Activated CD8-positive, alpha-beta memory T cell treated with anti-CD3 and anti-CD28 coated beads, Interleukin-2, amount 50 U/mL, for 1 hour (primary cell): ENCODE measurements around the gene SNRNP70.
A peak's percentile ranks its signal among the peaks of the same experiment; 100 is the strongest.
"Not testable (repeated sequence)": the region's sequence is repeated elsewhere in the genome, so short reads cannot be mapped to it uniquely, and the experiment has no call there.

Experiments used
- DNase-seq: peaks from one replicate; pipeline ENCODE4 v3.0.0-alpha.2; 2020; ENCODE audit errors: extremely low read depth

Gene SNRNP70

GRCh38 chr19:49145573-49146407 lies 60.5 kb downstream of the SNRNP70 start:
- no peak for DNase-seq

GRCh38 chr19:49146408-49146770 lies 61.1 kb downstream of the SNRNP70 start:
- DNase-seq = not testable (repeated sequence)

- DNase-seq = no peak
Measured at GRCh38 chr19:49148044-49148682, 62.9 kb downstream of the SNRNP70 start.

- peak; percentile 51 for DNase-seq
Measured at GRCh38 chr19:49148784-49149651, 63.8 kb downstream of the SNRNP70 start.

- no peak for DNase-seq
Measured at GRCh38 chr19:49149652-49150105, 64.4 kb downstream of the SNRNP70 start.

- no peak for DNase-seq
Measured at GRCh38 chr19:49150106-49150943, 65.1 kb downstream of the SNRNP70 start.

GRCh38 chr19:49150944-49151243 lies 65.6 kb downstream of the SNRNP70 start:
- no peak for DNase-seq

- no peak for DNase-seq
Measured at GRCh38 chr19:49151267-49152118, 66.2 kb downstream of the SNRNP70 start.

- DNase-seq = no peak
Measured at GRCh38 chr19:49152119-49152550, 66.9 kb downstream of the SNRNP70 start.

GRCh38 chr19:49153167-49153809 lies 68.0 kb downstream of the SNRNP70 start:
- DNase-seq = no peak

- no peak for DNase-seq
Measured at GRCh38 chr19:49154279-49154678, 69.0 kb downstream of the SNRNP70 start.

- DNase-seq = no peak
Measured at GRCh38 chr19:49155005-49155819, 70.0 kb downstream of the SNRNP70 start, which contains the start of gene HRC. TSS of gene HRC (minus strand) at chr19:49155396. CDS start at chr19:49155237, 159 bp downstream.

GRCh38 chr19:49155820-49156346 lies 70.6 kb downstream of the SNRNP70 start:
- DNase-seq = no peak

GRCh38 chr19:49157445-49158224 lies 72.4 kb downstream of the SNRNP70 start, which contains the start of gene TRPM4:
TSS of gene TRPM4 (plus strand) at chr19:49157792. CDS start at chr19:49157867, 75 bp downstream.
- no peak for DNase-seq
